HEK293 (cell line): Measurements from ENCODE around the gene FMN1.

Source experiments
- CTCF ChIA-PET: fragments of 350-600 bp; formaldehyde crosslinking; extraction: SDS; loops from one replicate; lab custom pipeline; 2021; ENCODE audit warnings: antibody characterized with exemption; lab: Yijun Ruan, JAX
- POLR2A ChIA-PET: fragments of 300-600 bp; formaldehyde crosslinking; extraction: SDS; loops from one replicate; lab custom pipeline; 2020; ENCODE audit warnings: antibody characterized with exemption, inconsistent platforms; lab: Yijun Ruan, JAX
- H3K27ac ChIP-seq: fragments of 200-500 bp; sonication (Bioruptor generic); 2 replicates; pipeline ENCODE4 v1.5.1; 2014; ENCODE audit warnings: low read depth, low read length, control low read depth, inconsistent platforms; ENCODE audit errors: extremely low read depth
- H3K36me3 ChIP-seq, 2 experiments: fragments of 200-500 bp in 1 of 2; sonication (Bioruptor generic) in 1 of 2; 1 replicate in 1 of 2; 2 replicates in 1 of 2; pipeline ENCODE4 v1.5.1; 2014 to 2017; ENCODE audit warnings: inconsistent platforms in 2 of 2, low read length in 2 of 2; ENCODE audit not compliant: control insufficient read depth in 2 of 2, insufficient read depth in 1 of 2
- H3K4me1 ChIP-seq: fragments of 200-500 bp; sonication (Bioruptor generic); 2 replicates; pipeline ENCODE4 v1.5.1; 2014; ENCODE audit warnings: mild to moderate bottlenecking, low read length, inconsistent platforms; ENCODE audit not compliant: control insufficient read depth, insufficient read depth
- H3K4me3 ChIP-seq: 2 replicates; pipeline ENCODE4 v1.5.1; 2011; ENCODE audit warnings: low read depth, mild to moderate bottlenecking, control low read depth, low read length, moderate library complexity
- H3K9me3 ChIP-seq: fragments of 200-500 bp; sonication (Bioruptor generic); 2 replicates; pipeline ENCODE4 v1.5.1; 2014; ENCODE audit warnings: low read depth, low read length, inconsistent platforms; ENCODE audit not compliant: control insufficient read depth, insufficient read depth
- BCL6B ChIP-seq: fragments of 450-650 bp; formaldehyde crosslinking; IDR thresholded peaks from 2 replicates; pipeline ENCODE4 v1.5.1; 2017; ENCODE audit warnings: missing biosample characterization, missing genetic modification characterization
- GFI1B ChIP-seq: fragments of 450-650 bp; formaldehyde crosslinking; IDR thresholded peaks from 2 replicates; pipeline ENCODE4 v1.5.1; 2016; ENCODE audit warnings: missing biosample characterization, missing genetic modification characterization
- GLIS1 ChIP-seq: fragments of 450-650 bp; formaldehyde crosslinking; IDR thresholded peaks from 2 replicates; pipeline ENCODE4 v1.5.1; 2016; ENCODE audit warnings: missing biosample characterization, missing genetic modification characterization
- HOXA7 ChIP-seq: sonication (generic); formaldehyde crosslinking; IDR thresholded peaks from 2 replicates; pipeline ENCODE4 v1.8.1; 2022; ENCODE audit warnings: missing genetic modification reagents, borderline replicate concordance
- IKZF3 ChIP-seq: fragments of 450-650 bp; IDR thresholded peaks from 2 replicates; pipeline ENCODE4 v1.5.0; 2018; ENCODE audit warnings: missing biosample characterization, mild to moderate bottlenecking, missing genetic modification characterization, moderate library complexity
- INSM2 ChIP-seq: fragments of 450-650 bp; formaldehyde crosslinking; IDR thresholded peaks from 2 replicates; pipeline ENCODE4 v1.5.1; 2016; ENCODE audit warnings: missing biosample characterization, missing genetic modification characterization
- MEIS1 ChIP-seq: sonication (generic); formaldehyde crosslinking; IDR thresholded peaks from 2 replicates; pipeline ENCODE4 v1.8.1; 2022; ENCODE audit warnings: missing genetic modification reagents, mild to moderate bottlenecking, borderline replicate concordance
- PRDM10 ChIP-seq: fragments of 450-650 bp; formaldehyde crosslinking; IDR thresholded peaks from 2 replicates; pipeline ENCODE4 v1.5.1; 2016; ENCODE audit warnings: missing biosample characterization, missing genetic modification characterization
- ZBTB21 ChIP-seq: fragments of 450-650 bp; formaldehyde crosslinking; IDR thresholded peaks from 2 replicates; pipeline ENCODE4 v1.5.1; 2017; ENCODE audit warnings: missing biosample characterization, missing genetic modification characterization
- ZFP37 ChIP-seq: fragments of 450-650 bp; formaldehyde crosslinking; IDR thresholded peaks from 2 replicates; pipeline ENCODE4 v1.5.1; 2016; ENCODE audit warnings: missing biosample characterization, missing genetic modification characterization
- ZFP69B ChIP-seq: fragments of 450-650 bp; formaldehyde crosslinking; IDR thresholded peaks from 2 replicates; pipeline ENCODE4 v1.5.1; 2016; ENCODE audit warnings: missing biosample characterization, missing genetic modification characterization
- ZNF138 ChIP-seq: fragments of 450-650 bp; formaldehyde crosslinking; IDR thresholded peaks from 2 replicates; pipeline ENCODE4 v1.5.1; 2016; ENCODE audit warnings: missing biosample characterization, missing genetic modification characterization, borderline replicate concordance
- ZNF148 ChIP-seq: fragments of 450-650 bp; formaldehyde crosslinking; IDR thresholded peaks from 2 replicates; pipeline ENCODE4 v1.5.0; 2017; ENCODE audit warnings: missing biosample characterization, missing genetic modification characterization, borderline replicate concordance
- ZNF16 ChIP-seq: fragments of 450-650 bp; formaldehyde crosslinking; IDR thresholded peaks from 2 replicates; pipeline ENCODE4 v1.5.1; 2016; ENCODE audit warnings: low read depth, missing biosample characterization, missing genetic modification characterization
- ZNF214 ChIP-seq: fragments of 450-650 bp; formaldehyde crosslinking; IDR thresholded peaks from 2 replicates; pipeline ENCODE4 v1.5.1; 2017; ENCODE audit warnings: missing biosample characterization, mild to moderate bottlenecking, missing genetic modification characterization, borderline replicate concordance
- ZNF266 ChIP-seq: fragments of 450-650 bp; formaldehyde crosslinking; IDR thresholded peaks from 2 replicates; pipeline ENCODE4 v1.5.1; 2016; ENCODE audit warnings: missing biosample characterization, missing genetic modification characterization, low read depth
- ZNF324 ChIP-seq: fragments of 450-650 bp; formaldehyde crosslinking; IDR thresholded peaks from 2 replicates; pipeline ENCODE4 v1.5.1; 2016; ENCODE audit warnings: missing biosample characterization, missing genetic modification characterization
- ZNF391 ChIP-seq: fragments of 450-650 bp; formaldehyde crosslinking; IDR thresholded peaks from 2 replicates; pipeline ENCODE4 v1.5.1; 2016; ENCODE audit warnings: low read depth, missing biosample characterization, missing genetic modification characterization, borderline replicate concordance
- ZNF501 ChIP-seq: fragments of 450-650 bp; formaldehyde crosslinking; IDR thresholded peaks from 2 replicates; pipeline ENCODE4 v1.5.1; 2016; ENCODE audit warnings: missing biosample characterization, missing genetic modification characterization
- ZNF561 ChIP-seq: fragments of 450-650 bp; IDR thresholded peaks from 2 replicates; pipeline ENCODE4 v1.5.1; 2018; ENCODE audit warnings: missing biosample characterization, missing genetic modification characterization, borderline replicate concordance
- ZNF654 ChIP-seq: fragments of 450-650 bp; formaldehyde crosslinking; IDR thresholded peaks from 2 replicates; pipeline ENCODE4 v1.5.1; 2016; ENCODE audit warnings: low read depth, missing biosample characterization, missing genetic modification characterization
- ZNF707 ChIP-seq: fragments of 450-650 bp; formaldehyde crosslinking; IDR thresholded peaks from 2 replicates; pipeline ENCODE4 v1.5.1; 2016; ENCODE audit warnings: missing biosample characterization, missing genetic modification characterization
- ZNF747 ChIP-seq: fragments of 450-650 bp; formaldehyde crosslinking; IDR thresholded peaks from 2 replicates; pipeline ENCODE4 v1.5.1; 2016; ENCODE audit warnings: missing biosample characterization, missing genetic modification characterization

FMN1 gene

GRCh38 chr15:33009603-33010002, 184.9 kb downstream of the FMN1 start (continued):
- TF ChIP-seq INSM2 (tag by site-specific recombination) (no peak), ZNF561 (tag by site-specific recombination) (no peak), IKZF3 (tag by site-specific recombination) (no peak), ZNF16 (no peak), BCL6B (tag by site-specific recombination) (no peak), GFI1B (tag by site-specific recombination) (no peak)

GRCh38 chr15:33009026-33009425, 185.5 kb downstream of the FMN1 start:
- no peaks in the 10 kb centered on the region for H3K4me1 ChIP-seq
- H3K9me3 ChIP-seq: no peaks in the 10 kb centered on the region
- no peak overlapping the region for H3K27ac ChIP-seq
- TF ChIP-seq MEIS1 (CRISPR knock-in tag) (no peak), ZNF391 (tag by site-specific recombination) (no peak), ZNF266 (no peak), ZNF214 (tag by site-specific recombination) (no peak), ZFP69B (no peak), ZNF148 (tag by site-specific recombination) (no peak), ZNF324 (tag by site-specific recombination) (no peak), GLIS1 (no peak), ZNF654 (tag by site-specific recombination) (no peak), ZFP37 (tag by site-specific recombination) (no peak), ZNF501 (no peak), PRDM10 (tag by site-specific recombination) (no peak), ZNF138 (tag by site-specific recombination) (no peak), ZBTB21 (tag by site-specific recombination) (no peak), ZNF707 (tag by site-specific recombination) (no peak), HOXA7 (CRISPR knock-in tag) (no peak), ZNF747 (no peak)
- no peak overlapping the region for H3K4me3 ChIP-seq
- H3K36me3 ChIP-seq: no peaks in the 10 kb centered on the region
- POLR2A ChIA-PET: no interaction called here
- CTCF ChIA-PET: interaction anchor here (0.6 kb wide), 1 partner anchor 347 kb away, joined by 3 read pairs; no protein-coding TSS in a partner anchor
